22Rv1 (cell line): Measurements from ENCODE around the gene UVRAG.

Source experiments
- H3K27ac ChIP-seq: fragments of 450-650 bp; 2 replicates; pipeline ENCODE4 v1.5.1; 2017
- CTCF ChIP-seq: fragments of 450-650 bp; IDR thresholded peaks from 2 replicates; pipeline ENCODE4 v1.5.1; 2017; ENCODE audit warnings: mild to moderate bottlenecking
- ZFX ChIP-seq: fragments of 450-650 bp; IDR thresholded peaks from 2 replicates; pipeline ENCODE4 v1.6.1; 2017; ENCODE audit warnings: antibody characterized with exemption, borderline replicate concordance

UVRAG gene

GRCh38 chr11:75884321-75884720 lies 69.3 kb downstream of the UVRAG start:
- no peak for TF ChIP-seq CTCF
- TF ChIP-seq ZFX, result no peak
- H3K27ac ChIP-seq, result no peak overlapping the region

- no peak overlapping the region for H3K27ac ChIP-seq
- TF ChIP-seq CTCF, result no peak
- TF ChIP-seq ZFX, result no peak
These were observed 73.4 kb downstream of the UVRAG start for GRCh38 chr11:75888416-75888815.

GRCh38 chr11:75891947-75892739 lies 77.1 kb downstream of the UVRAG start:
- TF ChIP-seq ZFX, result no peak
- no peak for TF ChIP-seq CTCF
- no peak overlapping the region for H3K27ac ChIP-seq

- TF ChIP-seq ZFX, result no peak
- no peak for TF ChIP-seq CTCF
- no peak overlapping the region for H3K27ac ChIP-seq
These were observed 78.2 kb downstream of the UVRAG start for GRCh38 chr11:75893251-75893650.

GRCh38 chr11:75894036-75894585 lies 79.1 kb downstream of the UVRAG start:
- no peak overlapping the region for H3K27ac ChIP-seq
- TF ChIP-seq CTCF (no peak), ZFX (no peak)

- TF ChIP-seq CTCF (peak; percentile 76), ZFX (no peak)
- H3K27ac ChIP-seq, result no peak overlapping the region
These were observed 81.9 kb downstream of the UVRAG start for GRCh38 chr11:75896843-75897419.

- no peak overlapping the region for H3K27ac ChIP-seq
- TF ChIP-seq ZFX, result no peak
- TF ChIP-seq CTCF, result no peak
These were observed 83.9 kb downstream of the UVRAG start for GRCh38 chr11:75898871-75899270.
